GM18519 (cell line): Measurements from ENCODE around the gene HJURP.

Source experiments
- ATAC-seq: cut with Tn5 transposase; IDR thresholded peaks from one replicate; pipeline ENCODE4 v1.9.1; 2021; ENCODE audit warnings: mild to moderate bottlenecking, moderate library complexity; ENCODE audit not compliant: unreplicated experiment, low FRiP score

Gene HJURP

GRCh38 chr2:233798335-233799086 lies 55.8 kb downstream of the HJURP start:
- no peak for ATAC-seq

DNA sequence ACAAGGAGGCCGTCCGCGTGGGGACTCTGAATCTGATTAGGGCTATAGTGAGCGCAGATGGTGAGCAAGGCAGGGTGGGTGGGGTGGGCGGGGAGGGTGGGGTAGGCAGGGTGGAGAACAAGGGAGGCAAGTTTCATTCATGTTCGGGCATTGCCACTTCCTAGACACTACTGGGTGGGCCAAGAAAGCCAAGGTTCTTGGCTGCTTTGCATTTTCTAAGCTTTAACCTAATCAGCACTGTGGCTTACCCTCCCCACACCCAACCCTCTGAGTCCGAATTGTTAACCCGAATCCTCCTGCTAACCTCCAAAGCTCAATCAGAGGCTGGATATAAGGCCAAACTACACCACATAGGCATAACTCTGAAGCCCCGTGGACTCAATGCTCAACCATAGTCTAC lies 58.1 kb downstream of the HJURP start:
- no peak for ATAC-seq

- ATAC-seq: no peak
These were observed 58.6 kb downstream of the HJURP start for GRCh38 chr2:233795735-233796171.

- ATAC-seq: no peak
These were observed 60.1 kb downstream of the HJURP start for GRCh38 chr2:233794128-233794658.

- ATAC-seq: no peak
These were observed 60.7 kb downstream of the HJURP start for GRCh38 chr2:233793465-233794127.

- no peak for ATAC-seq
These were observed 61.6 kb downstream of the HJURP start for GRCh38 chr2:233792720-233793119.

- no peak for ATAC-seq
These were observed 62.4 kb downstream of the HJURP start for GRCh38 chr2:233791883-233792329.

GRCh38 chr2:233791151-233791882 lies 63.0 kb downstream of the HJURP start:
- no peak for ATAC-seq

- ATAC-seq: no peak
These were observed 64.8 kb downstream of the HJURP start for GRCh38 chr2:233789554-233789953.
